ENCODE results near the gene WDR37.

Gene WDR37

GRCh38 chr10:1103551-1103950 is 47.4 kb downstream of the WDR37 start:
- TF ChIP-seq CTCF (IDR thresholded peaks at IDR 0.05; ENCODE audit: low read length) (no peak), EZH2 (IDR thresholded peaks at IDR 0.05; ENCODE audit: borderline replicate concordance, low read length) (no peak)
- H2AFZ ChIP-seq (ENCODE audit: low read length), result no peak overlapping the region
- H3K79me2 ChIP-seq (ENCODE audit: insufficient read depth, low read length), result no peaks in the 10 kb centered on the region
- no peaks in the 10 kb centered on the region for H4K20me1 ChIP-seq (ENCODE audit: insufficient read depth, low read length)
- no peaks in the 10 kb centered on the region for H3K27me3 ChIP-seq (ENCODE audit: insufficient read depth, low read length)
- peaks cover 76% of the 10 kb centered on the region for H3K36me3 ChIP-seq (ENCODE audit: insufficient read depth, low read length)
- H3K27ac ChIP-seq (ENCODE audit: low read depth, low read length, poor library complexity, severe bottlenecking), result no peak overlapping the region
- no peak overlapping the region for H3K9ac ChIP-seq (ENCODE audit: low read length)
- peaks cover 12% of the 10 kb centered on the region for H3K4me1 ChIP-seq (ENCODE audit: insufficient read depth, low read length, severe bottlenecking)
- H3K4me3 ChIP-seq (ENCODE audit: low read depth, low read length, poor library complexity, severe bottlenecking), result no peak overlapping the region
- no peaks in the 10 kb centered on the region for H3K9me2 ChIP-seq (ENCODE audit: low read depth, low read length)
- no peak overlapping the region for H3K4me2 ChIP-seq (ENCODE audit: low read length)
- no peaks in the 10 kb centered on the region for H3K9me3 ChIP-seq (ENCODE audit: low read length)
- no peaks in the 10 kb centered on the region for H3F3A ChIP-seq (ENCODE audit: insufficient read depth, low read length)

- Histone ChIP-seq H4K20me1 (ENCODE audit: insufficient read depth, low read length) (no peaks in the 10 kb centered on the region), H3K36me3 (ENCODE audit: insufficient read depth, low read length) (peaks cover 72% of the 10 kb centered on the region)
Measured at GRCh38 chr10:1104971-1105370, 48.8 kb downstream of the WDR37 start.

GRCh38 chr10:1107004-1107403 is 50.8 kb downstream of the WDR37 start:
- Histone ChIP-seq H3K9me2 (ENCODE audit: low read depth, low read length) (no peaks in the 10 kb centered on the region), H2AFZ (ENCODE audit: low read length) (no peak overlapping the region), H3F3A (ENCODE audit: insufficient read depth, low read length) (no peaks in the 10 kb centered on the region), H3K27ac (ENCODE audit: low read depth, low read length, poor library complexity, severe bottlenecking) (no peak overlapping the region), H3K4me1 (ENCODE audit: insufficient read depth, low read length, severe bottlenecking) (no peaks in the 10 kb centered on the region), H3K4me2 (ENCODE audit: low read length) (no peak overlapping the region), H3K9ac (ENCODE audit: low read length) (no peak overlapping the region), H3K9me3 (ENCODE audit: low read length) (no peaks in the 10 kb centered on the region), H3K79me2 (ENCODE audit: insufficient read depth, low read length) (no peaks in the 10 kb centered on the region), H3K4me3 (ENCODE audit: low read depth, low read length, poor library complexity, severe bottlenecking) (no peak overlapping the region), H3K27me3 (ENCODE audit: insufficient read depth, low read length) (no peaks in the 10 kb centered on the region), H3K36me3 (ENCODE audit: insufficient read depth, low read length) (peaks cover 77% of the 10 kb centered on the region), H4K20me1 (ENCODE audit: insufficient read depth, low read length) (no peaks in the 10 kb centered on the region)
- TF ChIP-seq EZH2 (IDR thresholded peaks at IDR 0.05; ENCODE audit: borderline replicate concordance, low read length) (no peak), CTCF (IDR thresholded peaks at IDR 0.05; ENCODE audit: low read length) (no peak)

More at GRCh38 chr10:1104971-1105370, 48.8 kb downstream of the WDR37 start:
- no peak overlapping the region for H3K27ac ChIP-seq (ENCODE audit: low read depth, low read length, poor library complexity, severe bottlenecking)
- no peak for TF ChIP-seq CTCF (IDR thresholded peaks at IDR 0.05; ENCODE audit: low read length)
- no peak for TF ChIP-seq EZH2 (IDR thresholded peaks at IDR 0.05; ENCODE audit: borderline replicate concordance, low read length)
- H3F3A ChIP-seq (ENCODE audit: insufficient read depth, low read length), result no peaks in the 10 kb centered on the region
- H2AFZ ChIP-seq (ENCODE audit: low read length), result no peak overlapping the region
- H3K27me3 ChIP-seq (ENCODE audit: insufficient read depth, low read length), result no peaks in the 10 kb centered on the region
- H3K9ac ChIP-seq (ENCODE audit: low read length), result no peak overlapping the region
- no peaks in the 10 kb centered on the region for H3K9me3 ChIP-seq (ENCODE audit: low read length)
- peaks cover 9% of the 10 kb centered on the region for H3K4me1 ChIP-seq (ENCODE audit: insufficient read depth, low read length, severe bottlenecking)
- H3K4me2 ChIP-seq (ENCODE audit: low read length), result no peak overlapping the region
- H3K79me2 ChIP-seq (ENCODE audit: insufficient read depth, low read length), result no peaks in the 10 kb centered on the region
- H3K9me2 ChIP-seq (ENCODE audit: low read depth, low read length), result no peaks in the 10 kb centered on the region
- no peak overlapping the region for H3K4me3 ChIP-seq (ENCODE audit: low read depth, low read length, poor library complexity, severe bottlenecking)

Data from OCI-LY1 (cell line).